ENCODE data around the gene BRSK2.

DNA sequence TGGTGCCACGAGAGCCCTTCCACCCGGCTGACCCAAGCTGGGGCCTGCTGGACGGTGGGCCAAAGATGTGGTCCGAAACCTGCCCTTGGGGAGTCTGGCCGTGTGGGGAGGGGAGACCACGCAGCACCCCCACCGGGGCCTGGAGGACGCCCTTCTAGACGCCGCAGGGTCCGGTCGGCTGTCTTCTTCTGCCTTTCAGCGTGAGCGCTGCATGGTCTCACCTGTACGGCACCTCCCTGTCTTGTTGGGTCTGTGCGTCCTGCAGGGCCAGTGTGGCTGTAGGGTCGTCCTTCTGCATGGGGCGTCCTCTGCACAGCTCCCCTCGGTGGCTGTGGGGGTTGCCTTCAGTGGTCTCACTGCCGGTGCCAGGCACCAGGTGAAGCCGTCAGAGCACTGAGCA lies 2.8 kb downstream of the BRSK2 start:
- TF ChIP-seq, protein P1, sequence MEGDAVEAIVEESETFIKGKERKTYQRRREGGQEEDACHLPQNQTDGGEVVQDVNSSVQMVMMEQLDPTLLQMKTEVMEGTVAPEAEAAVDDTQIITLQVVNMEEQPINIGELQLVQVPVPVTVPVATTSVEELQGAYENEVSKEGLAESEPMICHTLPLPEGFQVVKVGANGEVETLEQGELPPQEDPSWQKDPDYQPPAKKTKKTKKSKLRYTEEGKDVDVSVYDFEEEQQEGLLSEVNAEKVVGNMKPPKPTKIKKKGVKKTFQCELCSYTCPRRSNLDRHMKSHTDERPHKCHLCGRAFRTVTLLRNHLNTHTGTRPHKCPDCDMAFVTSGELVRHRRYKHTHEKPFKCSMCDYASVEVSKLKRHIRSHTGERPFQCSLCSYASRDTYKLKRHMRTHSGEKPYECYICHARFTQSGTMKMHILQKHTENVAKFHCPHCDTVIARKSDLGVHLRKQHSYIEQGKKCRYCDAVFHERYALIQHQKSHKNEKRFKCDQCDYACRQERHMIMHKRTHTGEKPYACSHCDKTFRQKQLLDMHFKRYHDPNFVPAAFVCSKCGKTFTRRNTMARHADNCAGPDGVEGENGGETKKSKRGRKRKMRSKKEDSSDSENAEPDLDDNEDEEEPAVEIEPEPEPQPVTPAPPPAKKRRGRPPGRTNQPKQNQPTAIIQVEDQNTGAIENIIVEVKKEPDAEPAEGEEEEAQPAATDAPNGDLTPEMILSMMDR (IDR thresholded peaks at IDR 0.05): no peak
- TF ChIP-seq POLR2A (IDR thresholded peaks at IDR 0.05): no peak

All from Peyer's patch (tissue), 4 donors.